HG03066 (cell line): ENCODE results near the gene WIPF1.

Experiments used
- ATAC-seq: cut with Tn5 transposase; IDR thresholded peaks from one replicate; pipeline ENCODE4 v1.9.1; 2021; ENCODE audit warnings: low read depth; ENCODE audit not compliant: unreplicated experiment

The WIPF1 gene

DNA sequence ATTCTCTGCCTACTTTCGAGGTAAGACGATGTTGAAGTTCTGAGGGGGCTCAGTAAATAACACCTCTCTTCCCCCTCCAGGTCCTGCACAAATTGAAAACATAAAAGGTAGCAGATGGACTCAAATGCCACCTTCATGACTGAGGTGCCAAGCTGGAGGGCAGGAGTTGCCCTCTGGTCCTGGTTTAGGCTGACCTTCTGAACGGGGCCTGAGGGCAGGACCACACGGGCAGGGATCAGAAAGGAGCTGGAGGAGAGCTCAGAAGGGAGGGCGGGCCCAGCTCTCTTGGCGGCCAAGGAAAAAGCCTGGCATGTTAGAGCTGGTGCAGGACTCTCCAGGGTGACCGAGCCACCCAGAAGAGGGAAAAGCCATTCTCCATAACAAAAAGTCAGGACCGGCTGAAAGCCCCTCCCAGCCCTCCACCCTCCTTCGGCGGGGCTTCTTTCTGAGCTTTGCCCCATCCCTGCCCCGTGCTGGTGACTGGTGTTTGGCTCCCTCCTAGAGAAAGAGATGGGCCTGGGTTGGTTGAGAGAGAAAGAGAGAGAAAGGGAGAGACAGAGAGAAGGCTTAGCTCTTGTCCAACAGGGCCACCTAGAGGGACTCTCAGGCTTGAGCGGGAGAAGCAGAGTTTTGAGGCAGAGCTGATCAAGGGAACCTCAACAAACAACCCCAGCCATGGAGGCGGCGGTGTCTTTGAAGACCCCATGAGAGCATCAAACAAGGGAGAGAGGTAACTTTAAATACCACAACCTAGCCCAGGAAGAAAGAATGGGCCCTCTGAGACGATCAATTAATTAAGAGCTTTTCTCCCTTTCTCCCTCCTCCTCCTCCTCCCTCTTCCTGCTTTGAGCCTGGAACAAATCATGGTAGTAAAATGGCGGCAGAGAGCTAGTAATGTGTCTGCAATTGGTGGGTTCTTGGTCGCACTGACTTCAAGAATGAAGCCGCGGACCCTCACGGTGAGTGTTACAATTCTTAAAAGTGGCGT, 50.8 kb downstream of the WIPF1 start:
- peak; percentile 72 for ATAC-seq

DNA sequence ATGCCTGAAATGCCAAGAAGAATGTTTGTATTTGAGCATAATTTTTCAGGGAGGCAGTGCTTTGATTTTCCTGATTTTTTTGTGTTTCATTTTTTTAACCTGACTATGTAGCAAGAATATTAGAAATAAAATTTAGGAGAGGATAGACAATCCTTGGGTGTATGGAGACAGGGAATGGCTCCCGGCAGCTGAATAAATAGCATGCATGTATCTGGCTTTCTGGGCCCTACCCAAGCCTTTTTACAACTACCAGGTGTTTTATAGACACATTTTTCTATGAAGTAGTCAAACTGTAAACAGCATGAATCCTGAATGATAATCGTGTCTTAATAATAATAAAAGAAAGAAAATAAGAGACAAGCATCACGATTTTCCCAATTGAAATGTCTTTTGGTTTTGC, 52.4 kb downstream of the WIPF1 start:
- ATAC-seq: no peak

GRCh38 chr2:174544802-174545201, 52.8 kb downstream of the WIPF1 start:
- ATAC-seq: no peak

- no peak for ATAC-seq
These were observed 53.4 kb downstream of the WIPF1 start for GRCh38 chr2:174544156-174544555.

DNA sequence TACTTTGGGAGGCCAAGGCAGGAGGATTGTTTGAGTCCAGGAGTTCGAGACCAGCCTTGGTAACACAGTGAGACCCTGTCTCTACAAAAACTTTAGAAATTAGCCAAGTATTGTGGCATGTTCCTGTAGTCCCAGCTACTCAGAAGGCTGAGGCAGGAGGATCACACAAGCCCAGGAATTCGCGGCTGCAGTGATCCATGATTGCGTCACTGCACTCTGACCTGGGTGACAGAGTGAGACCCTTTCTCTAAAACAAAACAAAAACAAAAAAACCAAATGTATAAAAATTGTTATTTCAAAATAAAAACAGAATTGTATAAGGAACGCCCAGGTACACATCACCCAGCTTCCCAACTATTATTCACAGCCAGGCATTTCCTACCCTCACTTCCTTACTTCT, 56.7 kb downstream of the WIPF1 start:
- ATAC-seq: no peak

DNA sequence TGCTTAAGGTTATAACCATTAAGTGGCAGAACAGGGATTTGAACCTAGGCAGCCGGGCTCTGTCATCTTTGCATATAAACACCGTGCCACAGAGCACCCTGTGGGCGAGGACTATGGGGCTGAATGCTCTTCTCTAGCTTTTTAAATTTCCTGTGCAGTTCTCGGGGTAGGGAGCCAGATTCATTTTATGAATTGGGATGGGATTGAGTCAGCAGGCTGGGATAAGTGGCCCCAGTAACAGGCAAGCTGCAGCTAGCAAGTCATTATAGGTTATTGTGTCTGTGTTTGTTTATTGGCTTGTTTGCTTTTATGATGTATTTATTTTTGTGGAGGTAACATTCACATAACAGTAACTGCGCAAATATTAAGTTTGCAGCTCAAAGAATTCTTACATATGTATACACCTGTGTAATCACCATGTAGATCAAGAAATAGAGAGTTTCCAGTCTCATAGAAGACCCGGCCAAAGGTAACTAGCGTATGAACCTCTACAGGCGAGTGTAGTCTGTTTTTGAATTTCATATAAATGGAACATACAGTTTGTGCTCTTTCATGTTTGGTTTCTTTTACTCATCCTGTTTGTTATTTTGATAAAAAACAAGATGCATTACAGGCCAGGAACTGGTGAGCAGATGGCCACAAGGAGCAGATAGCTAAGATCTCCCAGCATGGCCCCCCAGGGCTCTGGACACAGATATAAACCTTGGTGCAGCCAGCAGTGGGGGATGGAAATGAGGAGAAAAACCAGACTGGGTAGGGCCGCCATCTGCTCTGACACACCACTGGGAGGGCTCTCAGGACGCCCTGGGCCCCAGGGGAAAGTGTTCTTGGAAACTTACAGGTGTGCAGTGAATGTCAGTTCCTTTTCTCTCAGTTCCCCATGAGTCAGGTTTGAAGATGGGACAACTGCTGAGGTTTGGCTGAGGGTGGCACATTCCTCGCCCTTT, 61.6 kb downstream of the WIPF1 start:
- ATAC-seq: no peak

GRCh38 chr2:174535083-174535482, 62.5 kb downstream of the WIPF1 start:
- no peak for ATAC-seq

GRCh38 chr2:174529916-174530315, 67.7 kb downstream of the WIPF1 start:
- no peak for ATAC-seq

GRCh38 chr2:174527959-174528358, 69.6 kb downstream of the WIPF1 start:
- ATAC-seq: no peak

- ATAC-seq: no peak
These were observed 70.4 kb downstream of the WIPF1 start for GRCh38 chr2:174527101-174527721.

DNA sequence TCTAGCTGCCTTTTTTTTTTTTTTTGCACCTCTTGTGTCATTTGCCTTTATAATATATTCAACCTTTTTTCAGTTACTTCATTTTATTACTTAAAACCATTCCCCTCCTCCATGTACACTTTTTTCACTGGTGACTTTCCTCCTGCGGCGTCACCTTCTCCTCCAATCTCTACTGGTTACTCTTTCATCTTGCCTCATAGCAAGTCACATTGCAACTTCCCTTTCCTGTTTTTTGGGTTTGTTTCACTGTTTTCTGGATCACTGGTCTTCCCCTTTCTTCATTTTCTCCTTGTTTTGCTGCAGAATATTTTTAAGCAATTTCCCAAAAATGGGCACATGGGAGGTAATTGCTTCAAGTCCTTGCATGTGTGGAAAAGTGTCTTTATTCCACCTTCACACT, 73.1 kb downstream of the WIPF1 start:
- no peak for ATAC-seq

- no peak for ATAC-seq
These were observed 75.1 kb downstream of the WIPF1 start for GRCh38 chr2:174522553-174522952.

DNA sequence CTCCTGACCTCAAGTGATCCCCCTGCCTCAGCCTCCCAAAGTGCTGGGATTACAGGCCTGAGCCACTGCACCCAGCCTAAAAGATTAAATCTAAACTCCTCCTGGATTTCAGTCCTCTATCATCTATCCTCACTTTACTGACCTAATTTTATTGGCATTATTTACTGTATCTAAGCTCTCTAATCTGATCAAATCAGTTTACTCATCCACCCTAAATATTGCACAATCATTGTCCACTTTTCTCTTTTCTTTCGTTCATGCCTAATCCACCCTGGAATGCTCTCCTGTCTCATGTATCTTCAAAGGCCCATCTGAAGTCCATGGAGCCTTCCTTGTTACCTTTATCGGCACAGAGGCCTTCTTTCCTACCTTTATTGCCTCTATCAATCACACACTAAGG, 79.2 kb downstream of the WIPF1 start:
- ATAC-seq: no peak

DNA sequence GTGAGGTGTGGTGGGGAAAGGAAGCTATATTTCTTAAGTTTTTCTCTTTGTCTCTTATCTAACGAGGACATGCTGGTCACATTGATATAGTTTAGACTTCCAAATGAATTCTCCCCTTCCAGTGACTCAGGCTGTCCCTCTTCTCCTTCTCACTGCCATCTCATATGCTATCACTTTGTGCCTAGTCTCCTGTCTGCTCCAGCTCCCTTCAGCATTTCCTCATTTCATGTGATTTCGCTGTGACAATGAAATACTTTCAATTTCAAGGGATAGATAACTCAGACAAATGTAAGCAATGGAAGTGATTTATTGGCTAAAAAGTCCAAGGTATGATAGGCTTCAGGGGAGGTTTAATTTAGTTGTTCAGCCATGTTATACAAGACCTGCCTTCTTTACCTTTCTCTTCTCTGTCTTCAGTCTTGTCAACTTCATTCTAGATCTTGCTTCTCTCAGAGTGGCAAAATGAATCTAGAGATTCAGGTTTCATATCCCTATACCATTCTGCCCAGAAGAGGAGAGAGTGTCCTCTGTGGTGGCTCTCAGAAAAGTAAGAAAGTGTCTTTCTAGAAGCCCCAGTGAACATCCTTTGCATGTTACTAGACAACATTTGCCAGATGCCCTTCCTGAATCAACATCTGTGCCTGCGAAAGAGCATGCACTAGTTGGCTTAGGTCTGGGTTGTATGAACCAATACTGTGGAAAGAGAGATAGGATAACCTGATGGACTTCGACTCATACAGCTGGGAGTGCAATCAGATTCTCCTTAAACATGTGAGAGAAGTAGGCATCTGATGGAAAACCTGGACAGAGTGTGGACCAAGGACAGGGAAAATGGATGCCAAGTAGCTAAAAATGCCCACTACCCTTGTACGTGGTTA, 80.9 kb downstream of the WIPF1 start:
- no peak for ATAC-seq

GRCh38 chr2:174512345-174512744, 85.3 kb downstream of the WIPF1 start:
- ATAC-seq: no peak

DNA sequence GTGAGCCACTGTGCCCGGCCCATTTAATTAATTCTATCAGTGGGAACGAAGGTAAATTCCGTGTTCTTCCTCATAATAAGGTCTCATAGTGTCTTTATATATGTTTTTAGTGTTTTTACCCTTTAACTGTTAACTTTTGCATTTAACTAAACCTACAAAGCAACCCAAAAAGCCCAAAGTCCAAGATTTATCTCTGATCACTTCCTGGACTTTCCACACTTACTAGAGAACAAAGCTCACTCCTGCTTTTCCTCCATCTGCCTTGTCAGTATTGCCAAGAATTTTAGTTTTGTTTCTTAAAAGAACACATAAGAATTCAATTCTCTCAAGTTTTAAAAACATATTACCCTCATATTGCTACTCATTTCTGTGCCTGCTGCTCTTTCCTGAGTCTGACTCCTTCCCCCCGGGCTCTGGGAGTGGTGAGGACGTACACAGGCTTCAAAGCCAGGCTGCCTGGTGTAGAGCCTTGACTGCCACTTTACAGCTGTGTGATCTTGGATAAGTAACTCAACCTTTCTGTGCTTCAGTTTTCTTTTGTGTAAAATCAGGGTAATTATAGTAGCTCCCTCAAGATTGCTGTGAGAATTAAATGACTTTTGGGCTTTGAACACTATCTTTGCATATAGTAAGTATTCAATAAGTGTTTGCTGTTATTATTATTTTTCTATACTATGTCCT, 85.9 kb downstream of the WIPF1 start:
- no peak for ATAC-seq

DNA sequence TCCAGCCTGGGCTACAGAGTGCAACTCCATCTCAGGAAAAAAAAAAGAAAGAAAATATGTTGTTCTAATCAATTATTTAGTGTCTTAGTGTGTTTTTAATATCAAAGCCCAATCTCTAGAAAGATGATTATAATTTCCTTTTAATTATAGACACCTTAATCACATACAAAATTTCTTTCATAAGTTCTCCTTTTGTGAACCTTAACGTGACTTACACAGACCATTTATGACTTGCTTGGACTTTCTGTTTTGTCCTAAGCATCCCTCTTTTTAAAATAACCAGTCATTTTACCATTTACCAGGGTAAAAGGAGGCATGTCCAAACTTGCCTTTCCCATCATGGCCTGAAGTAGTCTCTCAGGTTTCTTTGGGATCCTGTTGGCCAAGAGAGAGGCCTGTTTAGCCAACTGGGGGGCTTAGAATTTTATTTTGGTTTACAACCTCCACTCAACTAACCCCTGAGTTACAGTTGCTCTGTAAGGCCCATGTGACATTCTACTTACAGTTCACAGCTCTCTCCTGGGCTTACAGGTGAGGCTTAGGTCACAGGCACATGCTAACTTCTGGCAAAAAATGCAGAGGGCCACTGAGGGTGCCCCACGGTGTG, 86.9 kb downstream of the WIPF1 start:
- ATAC-seq: no peak
